ENCODE measurements around the gene RUFY3. TPM values are rescaled to one million over a fixed set of nuclear protein-coding genes. Genes with fewer than 3 reads are reported as not detected.

The RUFY3 gene
- total and polyA plus RNA-seq, 2 of the 13 experiments (the other 11 are each of a cell fraction or from before 2014, with no cell fraction given) = 17.9 to 25.3 TPM

GRCh38 chr4:70754470-70754869, 32.7 kb downstream of the RUFY3 start:
- no peaks in the 10 kb centered on the region for H4K20me1 ChIP-seq (ENCODE audit: insufficient read depth, low read length)
- no peak overlapping the region for H3K4me2 ChIP-seq (ENCODE audit: low read depth, low read length)
- ATAC-seq = no peak
- H2AFZ ChIP-seq (ENCODE audit: low read length) = no peak overlapping the region
- no peak overlapping the region for H3K9ac ChIP-seq (ENCODE audit: insufficient read depth, low read depth, low read length)
- no peaks in the 10 kb centered on the region for H3K27me3 ChIP-seq (ENCODE audit: control insufficient read depth in 1 of 2, insufficient read depth in 2 of 2, low read length in 2 of 2)
- 95% methylated on average over 1 of the region's 1 CpG for WGBS (ENCODE audit: low lambda C conversion rate)
- CTCF ChIA-PET (ENCODE audit: low intra/inter-chr PET ratio, low total read pairs) = no interaction called here
- no peak for FAIRE-seq
- POLR2A ChIA-PET = no interaction called here
- H3K4me1 ChIP-seq (ENCODE audit: insufficient read depth, low read length) = no peaks in the 10 kb centered on the region
- H3K79me2 ChIP-seq (ENCODE audit: insufficient read depth, low read length) = no peaks in the 10 kb centered on the region
- H3K36me3 ChIP-seq (replicated peaks in 1 of 2; ENCODE audit: control insufficient read depth in 1 of 2, insufficient read depth in 2 of 2, low read length in 2 of 2) = no peaks in the 10 kb centered on the region
- intact Hi-C loops (cut with micrococcal nuclease; ENCODE audit: unreplicated experiment) (no loop called here), in situ Hi-C loops (cut with HindIII; ENCODE audit: extremely low pct_ligation_motif_present, low pct_unique_long_range_greater_than_20kb) (no loop called here)
- H3K4me3 ChIP-seq (replicated peaks in 1 of 3; ENCODE audit: insufficient read depth in 1 of 3, low read depth in 2 of 3, low read length in 3 of 3) = no peak overlapping the region
- DNase-seq (ENCODE audit: low spot score) = no peak
- no TSS peak for BruUV-seq (replicated peaks)
- H3K9me3 ChIP-seq (ENCODE audit: low read length) = no peaks in the 10 kb centered on the region
- TF ChIP-seq ZNF784 (CRISPR knock-in tag; IDR thresholded peaks at IDR 0.05; ENCODE audit: borderline replicate concordance) (no peak), ZNF34 (CRISPR knock-in tag; IDR thresholded peaks at IDR 0.05; ENCODE audit: borderline replicate concordance) (no peak), ZNF44 (CRISPR knock-in tag; IDR thresholded peaks at IDR 0.05) (no peak), PAXIP1 (CRISPR knock-in tag; conservative IDR thresholded peaks at IDR 0.05) (no peak), ZNF333 (CRISPR knock-in tag; IDR thresholded peaks at IDR 0.05; ENCODE audit: borderline replicate concordance) (no peak), TBX3 (IDR thresholded peaks at IDR 0.05; ENCODE audit: borderline replicate concordance) (no peak), CENPBD1 (CRISPR knock-in tag; IDR thresholded peaks at IDR 0.05; ENCODE audit: borderline replicate concordance, low read depth) (no peak), ZNF350 (CRISPR knock-in tag; IDR thresholded peaks at IDR 0.05; ENCODE audit: borderline replicate concordance, low read depth) (no peak), ZFP36 (IDR thresholded peaks at IDR 0.05; ENCODE audit: borderline replicate concordance, low read depth, low read length, partially characterized antibody) (no peak), EHMT2 (IDR thresholded peaks at IDR 0.05; ENCODE audit: borderline replicate concordance, low read depth, low read length) (no peak), ZNF678 (CRISPR knock-in tag; IDR thresholded peaks at IDR 0.05) (no peak), ZGPAT (CRISPR knock-in tag; IDR thresholded peaks at IDR 0.05) (no peak), ATAD3A (CRISPR knock-in tag; IDR thresholded peaks at IDR 0.05) (no peak), ZNF441 (CRISPR knock-in tag; IDR thresholded peaks at IDR 0.05; ENCODE audit: borderline replicate concordance) (no peak), MED8 (CRISPR knock-in tag; IDR thresholded peaks at IDR 0.05; ENCODE audit: insufficient replicate concordance) (no peak), TBL1XR1 (IDR thresholded peaks at IDR 0.05; ENCODE audit: borderline replicate concordance, low read length, partially characterized antibody) (no peak), NFYC (CRISPR knock-in tag; IDR thresholded peaks at IDR 0.05) (no peak), ISX (CRISPR knock-in tag; conservative IDR thresholded peaks at IDR 0.05) (no peak)
- TF ChIP-seq, protein P1, sequence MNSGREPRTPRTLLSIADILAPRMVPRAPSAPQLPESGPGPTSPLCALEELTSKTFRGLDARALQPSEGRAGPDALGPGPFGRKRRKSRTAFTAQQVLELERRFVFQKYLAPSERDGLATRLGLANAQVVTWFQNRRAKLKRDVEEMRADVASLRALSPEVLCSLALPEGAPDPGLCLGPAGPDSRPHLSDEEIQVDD (CRISPR knock-in tag; IDR thresholded peaks at IDR 0.05; ENCODE audit: borderline replicate concordance) = no peak
- no peak overlapping the region for H3K27ac ChIP-seq (ENCODE audit: extremely low read length, insufficient read depth, low read length)
